Right ventricle myocardium superior (tissue), 1 donor: ENCODE measurements around the gene BHLHA15. TPM values are rescaled to one million over a fixed set of nuclear protein-coding genes. Genes with fewer than 3 reads are reported as not detected.

Experiments
- ATAC-seq: fragments of 200-7000 bp; cut with Tn5 transposase; one replicate; pipeline ENCODE4 v1.9.1; 2020; ENCODE audit warnings: mild to moderate bottlenecking; ENCODE audit not compliant: poor library complexity
- DNase-seq: peaks from one replicate; pipeline ENCODE4 v3.0.0-alpha.2; 2020
- intact Hi-C: fragments of 100-400 bp; cut with DNase I; formaldehyde crosslinking; loops from one replicate; pipeline ENCODE4 v1.11.2; 2022
- total RNA-seq: library from RNA; stranded (reverse); fragmentation: NEBNext Ultra II Directional; extraction: Animal tissue kit (Norgen Biotek cat#: 25700); gene quantifications from one replicate; pipeline ENCODE4 v1.2.1, GENCODE V29; 2021
- donor health status: DM: no; HTN: yes; CAD: no; lungs with severe emphysema.

The BHLHA15 gene
- total RNA-seq, 1 donor from 2014 or later, result not detected

- DNase-seq (no peak), ATAC-seq (no peak)
- intact Hi-C loops, result no loop called here
Measured at GRCh38 chr7:98254516-98254915, 43.3 kb downstream of the BHLHA15 start.

- no peak for ATAC-seq
- DNase-seq, result no peak
- intact Hi-C loops, result no loop called here
Measured at GRCh38 chr7:98254951-98255610, 43.8 kb downstream of the BHLHA15 start.

- ATAC-seq (no peak), DNase-seq (no peak)
- intact Hi-C loops, result no loop called here
Measured at GRCh38 chr7:98256431-98256830, 45.2 kb downstream of the BHLHA15 start.

- intact Hi-C loops, result no loop called here
- no peak for DNase-seq
- ATAC-seq, result no peak
Measured at GRCh38 chr7:98257701-98258100, 46.5 kb downstream of the BHLHA15 start.

Other genes with a start within 250 kb of the BHLHA15 start
- gene OCM2, start 221.2 kb upstream of the BHLHA15 start, total RNA-seq, result not detected
- 20.3 TPM for gene LMTK2, start 104.6 kb upstream of the BHLHA15 start, total RNA-seq
- gene TECPR1, start 40.8 kb downstream of the BHLHA15 start, total RNA-seq, result 16.1 TPM
- 222 TPM for gene BRI3, start 70.2 kb downstream of the BHLHA15 start, total RNA-seq
- gene BAIAP2L1, start 189.7 kb downstream of the BHLHA15 start, total RNA-seq, result 1.6 TPM